Ascending aorta (tissue), 2 donors: ENCODE measurements around the gene DCAF7. TPM values are rescaled to one million over a fixed set of nuclear protein-coding genes. Genes with fewer than 3 reads are reported as not detected.

Experiments used
- DNase-seq, 2 donors: peaks; one replicate each; pipeline ENCODE4 v3.0.0-alpha.2; 2019; ENCODE audit warnings: low spot score in 2 of 2
- H3K27ac ChIP-seq, 2 donors: fragments of 200-600 bp; sonication (generic); one replicate each; pipeline ENCODE4 v1.5.1; 2016 to 2017; ENCODE audit warnings: mild to moderate bottlenecking in 1 of 2
- H3K27me3 ChIP-seq: fragments of 200-600 bp; sonication (generic); one replicate; pipeline ENCODE4 v1.5.1; 2017
- H3K36me3 ChIP-seq, 2 donors: fragments of 200-600 bp; sonication (generic); one replicate each; pipeline ENCODE4 v1.5.1; 2016
- H3K4me1 ChIP-seq, 2 donors: fragments of 200-600 bp; sonication (generic); one replicate each; pipeline ENCODE4 v1.5.1; 2016 to 2017; ENCODE audit warnings: mild to moderate bottlenecking in 1 of 2
- H3K4me3 ChIP-seq, 2 donors: fragments of 200-600 bp; sonication (generic); one replicate each; pipeline ENCODE4 v1.5.1; 2016 to 2017; ENCODE audit warnings: mild to moderate bottlenecking in 1 of 2
- H3K9me3 ChIP-seq, 2 donors: fragments of 200-600 bp; sonication (generic); one replicate each; pipeline ENCODE4 v1.5.1; 2016
- CTCF ChIP-seq, 3 experiments: fragments of 200-600 bp in 2 of 3; fragments of 450-650 bp in 1 of 3; sonication (generic) in 2 of 3; IDR thresholded peaks; one replicate each; pipeline ENCODE4 v1.5.1; 2016 to 2019; ENCODE audit warnings: antibody characterized with exemption in 3 of 3, mild to moderate bottlenecking in 1 of 3, moderate library complexity in 1 of 3
- intact Hi-C: fragments of 100-400 bp; cut with DNase I; formaldehyde crosslinking; loops from one replicate; pipeline ENCODE4 v1.15.1; 2023
- total RNA-seq: library from RNA; depleted of rRNA; stranded (reverse); fragments of >200 nt; gene quantifications from one replicate; pipeline ENCODE4 v1.1.0, GENCODE V29; 2016

The DCAF7 gene
- total RNA-seq, 1 donor from 2014 or later = 18.6 TPM

GRCh38 chr17:63506627-63507026, 43.6 kb upstream of the DCAF7 start:
- no peak overlapping the region for H3K27ac ChIP-seq
- no peaks in the 10 kb centered on the region for H3K4me1 ChIP-seq
- no peak for TF ChIP-seq CTCF (IDR thresholded peaks at IDR 0.05)
- H3K4me3 ChIP-seq = no peak overlapping the region
- H3K36me3 ChIP-seq = no peaks in the 10 kb centered on the region
- H3K27me3 ChIP-seq = no peaks in the 10 kb centered on the region
- intact Hi-C loops = no loop called here
- H3K9me3 ChIP-seq = no peaks in the 10 kb centered on the region
- no peak for DNase-seq

- Histone ChIP-seq H3K4me1 (no peaks in the 10 kb centered on the region), H3K27ac (no peak overlapping the region), H3K4me3 (no peak overlapping the region), H3K27me3 (no peaks in the 10 kb centered on the region), H3K36me3 (no peaks in the 10 kb centered on the region), H3K9me3 (no peaks in the 10 kb centered on the region)
- no peak for DNase-seq
- intact Hi-C loops = no loop called here
- no peak for TF ChIP-seq CTCF (IDR thresholded peaks at IDR 0.05)
Observed at GRCh38 chr17:63511331-63511730, 38.9 kb upstream of the DCAF7 start.

DNA sequence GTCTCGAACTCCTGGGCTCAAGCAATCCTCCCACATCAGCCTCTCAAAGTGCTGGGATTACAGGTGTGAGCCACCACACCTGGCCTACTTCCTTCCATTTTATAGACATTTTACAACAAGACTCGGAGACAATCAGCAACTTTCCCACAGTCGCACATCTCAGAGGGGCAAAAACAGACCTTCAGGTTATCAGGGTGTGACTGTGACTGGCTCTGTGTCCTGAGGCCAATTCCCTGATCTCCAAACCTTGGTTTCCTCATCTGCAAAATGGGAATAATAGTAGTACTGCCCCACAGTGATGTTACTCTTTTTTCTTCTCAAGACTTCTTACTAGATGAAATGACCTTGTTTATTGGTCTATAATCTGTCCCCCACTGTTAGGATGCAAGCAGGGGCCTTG, 37.9 kb upstream of the DCAF7 start:
- TF ChIP-seq CTCF (IDR thresholded peaks at IDR 0.05) = no peak
- Histone ChIP-seq H3K4me3 (no peak overlapping the region), H3K9me3 (no peaks in the 10 kb centered on the region), H3K36me3 (no peaks in the 10 kb centered on the region), H3K4me1 (no peaks in the 10 kb centered on the region), H3K27ac (no peak overlapping the region), H3K27me3 (no peaks in the 10 kb centered on the region)
- no peak for DNase-seq
- intact Hi-C loops = no loop called here

- no peaks in the 10 kb centered on the region for H3K9me3 ChIP-seq
- H3K27ac ChIP-seq = no peak overlapping the region
- no peak overlapping the region for H3K4me3 ChIP-seq
- intact Hi-C loops = no loop called here
- H3K36me3 ChIP-seq = no peaks in the 10 kb centered on the region
- no peak for DNase-seq
- H3K4me1 ChIP-seq = no peaks in the 10 kb centered on the region
- no peak for TF ChIP-seq CTCF (IDR thresholded peaks at IDR 0.05)
- no peaks in the 10 kb centered on the region for H3K27me3 ChIP-seq
Observed at GRCh38 chr17:63512896-63513644, 37.2 kb upstream of the DCAF7 start.

- DNase-seq = no peak
- Histone ChIP-seq H3K4me3 (no peak overlapping the region), H3K9me3 (no peaks in the 10 kb centered on the region), H3K27me3 (no peaks in the 10 kb centered on the region), H3K36me3 (no peaks in the 10 kb centered on the region), H3K27ac (no peak overlapping the region), H3K4me1 (no peaks in the 10 kb centered on the region)
- intact Hi-C loops = no loop called here
- no peak for TF ChIP-seq CTCF (IDR thresholded peaks at IDR 0.05)
Observed at GRCh38 chr17:63514477-63514876, 35.8 kb upstream of the DCAF7 start.

GRCh38 chr17:63514974-63515373, 35.3 kb upstream of the DCAF7 start:
- H3K36me3 ChIP-seq = no peaks in the 10 kb centered on the region
- no peaks in the 10 kb centered on the region for H3K27me3 ChIP-seq
- intact Hi-C loops = no loop called here
- H3K4me1 ChIP-seq = no peaks in the 10 kb centered on the region
- H3K9me3 ChIP-seq = no peaks in the 10 kb centered on the region
- no peak for TF ChIP-seq CTCF (IDR thresholded peaks at IDR 0.05)
- no peak overlapping the region for H3K27ac ChIP-seq
- no peak overlapping the region for H3K4me3 ChIP-seq
- no peak for DNase-seq
